Right lobe of liver (tissue), 4 donors: ENCODE results near the gene DYSF.

ENCODE experiments used
- CTCF ChIP-seq, 4 donors: fragments of 200-600 bp in 3 of 4; fragments of 450-650 bp in 1 of 4; IDR thresholded peaks; one replicate each; pipeline versions ENCODE4 v1.5.1 to v1.8.0; 2016 to 2022; ENCODE audit warnings: antibody characterized with exemption in 4 of 4, mild to moderate bottlenecking in 2 of 4
- POLR2A ChIP-seq: fragments of 450-650 bp; IDR thresholded peaks from one replicate; pipeline ENCODE4 v1.6.1; 2017; ENCODE audit warnings: antibody characterized with exemption, mild to moderate bottlenecking
- donor health status: DM: no; HTN: no; CAD: no.
- donor health status: DM: no; HTN: no; CAD: no.
- donor health status: DM: no; HTN: yes; CAD: no.

DNA sequence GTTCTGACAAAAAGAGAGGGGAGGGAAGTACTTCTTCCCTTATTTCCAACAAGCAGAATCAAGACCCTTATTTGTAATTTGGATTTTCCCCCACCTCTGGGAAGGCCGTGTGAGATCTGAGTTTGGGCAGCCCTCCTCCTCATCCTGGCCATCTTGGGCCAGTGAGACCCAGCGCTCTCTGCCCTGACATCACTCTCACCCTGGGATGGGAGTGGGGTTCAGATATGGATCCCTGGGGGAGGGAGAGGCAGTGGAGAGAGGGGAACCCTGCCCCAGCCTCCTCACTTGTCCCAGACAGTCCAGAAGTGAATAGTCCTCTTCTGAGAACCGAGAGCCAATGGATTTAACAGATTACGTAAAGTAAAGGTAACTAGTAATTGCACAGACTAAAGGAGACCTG is 64.5 kb downstream of the DYSF start:
- TF ChIP-seq CTCF (IDR thresholded peaks at IDR 0.05), result no peak
- TF ChIP-seq POLR2A, result no peak
